PC-9 (cell line): ENCODE data around the gene KCNJ5.

Source experiments
- EZH2 ChIP-seq: fragments of 200-600 bp; sonication (generic); IDR thresholded peaks from 2 replicates; pipeline ENCODE4 v1.8.0; 2017; ENCODE audit warnings: antibody characterized with exemption, low read depth
- TF ChIP-seq, protein P1 (sequence below): fragments of 200-600 bp; sonication (generic); conservative IDR thresholded peaks from 2 replicates; pipeline ENCODE4 v1.6.1; 2017; ENCODE audit warnings: mixed run types, antibody characterized with exemption, mild to moderate bottlenecking, moderate library complexity

DNA sequence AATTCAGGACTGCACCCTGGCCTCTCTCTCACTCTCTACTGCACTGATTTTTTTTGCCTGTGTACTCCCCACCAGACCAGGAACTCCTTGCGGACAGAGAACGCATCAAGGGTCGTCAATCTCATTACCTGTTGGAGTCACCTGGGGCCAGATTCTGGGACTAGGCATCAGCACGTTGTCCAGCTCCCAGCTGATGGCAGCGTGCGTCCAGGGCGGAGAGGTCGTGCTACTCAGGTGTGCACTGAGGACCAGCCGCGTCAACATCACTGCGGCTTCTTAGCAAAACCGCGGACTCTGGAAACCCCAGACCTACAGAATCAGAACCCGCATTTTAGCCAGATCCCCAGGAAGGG is 13.1 kb downstream of the KCNJ5 start:
- TF ChIP-seq EZH2, result no peak
- TF ChIP-seq, protein P1, sequence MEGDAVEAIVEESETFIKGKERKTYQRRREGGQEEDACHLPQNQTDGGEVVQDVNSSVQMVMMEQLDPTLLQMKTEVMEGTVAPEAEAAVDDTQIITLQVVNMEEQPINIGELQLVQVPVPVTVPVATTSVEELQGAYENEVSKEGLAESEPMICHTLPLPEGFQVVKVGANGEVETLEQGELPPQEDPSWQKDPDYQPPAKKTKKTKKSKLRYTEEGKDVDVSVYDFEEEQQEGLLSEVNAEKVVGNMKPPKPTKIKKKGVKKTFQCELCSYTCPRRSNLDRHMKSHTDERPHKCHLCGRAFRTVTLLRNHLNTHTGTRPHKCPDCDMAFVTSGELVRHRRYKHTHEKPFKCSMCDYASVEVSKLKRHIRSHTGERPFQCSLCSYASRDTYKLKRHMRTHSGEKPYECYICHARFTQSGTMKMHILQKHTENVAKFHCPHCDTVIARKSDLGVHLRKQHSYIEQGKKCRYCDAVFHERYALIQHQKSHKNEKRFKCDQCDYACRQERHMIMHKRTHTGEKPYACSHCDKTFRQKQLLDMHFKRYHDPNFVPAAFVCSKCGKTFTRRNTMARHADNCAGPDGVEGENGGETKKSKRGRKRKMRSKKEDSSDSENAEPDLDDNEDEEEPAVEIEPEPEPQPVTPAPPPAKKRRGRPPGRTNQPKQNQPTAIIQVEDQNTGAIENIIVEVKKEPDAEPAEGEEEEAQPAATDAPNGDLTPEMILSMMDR, result no peak
